ENCODE measurements around the gene KRTAP19-7. TPM values are rescaled to one million over a fixed set of nuclear protein-coding genes. Genes with fewer than 3 reads are reported as not detected.

The KRTAP19-7 gene
- total and polyA plus RNA-seq, 2 donors (not counting 3 experiments of a cell fraction or from before 2014, with no cell fraction given), result not detected

DNA sequence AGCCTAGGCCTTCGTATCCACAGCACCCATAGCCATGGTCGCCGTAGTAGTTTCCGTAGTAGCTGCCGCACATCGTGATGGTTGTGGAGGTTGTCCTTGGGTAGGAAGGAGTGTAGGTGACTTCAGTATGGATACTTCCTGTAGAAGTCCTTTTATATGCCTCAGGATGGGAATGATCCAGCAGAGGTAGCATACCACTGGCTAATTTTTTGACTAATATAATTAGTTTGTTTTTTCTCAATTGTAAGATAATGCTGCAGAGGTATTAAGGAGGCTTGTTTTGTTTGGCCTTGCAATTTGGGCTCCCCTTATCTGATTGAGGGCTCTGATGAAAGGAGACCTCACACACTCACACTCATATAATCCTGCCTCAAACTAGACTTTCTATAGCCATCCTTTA is 37.7 kb upstream of the KRTAP19-7 start, which contains the start of gene KRTAP6-2:
TSS of gene KRTAP6-2 (minus strand) at position 101 of the 400 bp plus-strand sequence. CDS start at position 73, 28 bp downstream.
- Histone ChIP-seq H3K4me2 (ENCODE audit: insufficient read depth, low read length) (no peak within 1 kb of the TSS), H3K27ac (ENCODE audit: insufficient read depth, low read depth, low read length) (no peak within 1 kb of the TSS), H3K9me3 (replicated peaks; ENCODE audit: control insufficient read depth, insufficient read depth, low read length) (peaks cover 8% of the 10 kb centered on the region), H3K4me1 (ENCODE audit: control insufficient read depth, extremely low read depth, insufficient read depth, low read length) (no peaks in the 10 kb centered on the region), H3K9me1 (replicated peaks; ENCODE audit: control insufficient read depth, extremely low read depth, insufficient read depth, low read length) (no peaks in the 10 kb centered on the region), H3K27me3 (ENCODE audit: control insufficient read depth in 2 of 2, insufficient read depth in 2 of 2, low read length in 2 of 2) (no peaks in the 10 kb centered on the region), H3K9ac (replicated peaks; ENCODE audit: extremely low read depth, insufficient read depth, low read length) (no peak within 1 kb of the TSS), H3K36me3 (ENCODE audit: control insufficient read depth in 2 of 2, extremely low read depth in 1 of 2, insufficient read depth in 2 of 2, low read length in 2 of 2) (no peaks in the 10 kb centered on the region), H4K20me1 (replicated peaks; ENCODE audit: control insufficient read depth, extremely low read depth, insufficient read depth, low read length) (no peaks in the 10 kb centered on the region), H3K79me2 (ENCODE audit: control insufficient read depth, insufficient read depth, low read length) (no peaks in the 10 kb centered on the region), H2AFZ (ENCODE audit: low read depth, low read length) (no peak within 1 kb of the TSS), H3K4me3 (replicated peaks in 1 of 3; ENCODE audit: insufficient read depth in 1 of 3, low read depth in 1 of 3, low read length in 3 of 3) (no peak within 1 kb of the TSS)
- dilution Hi-C loops (cut with MboI; ENCODE audit: extremely low pct_ligation_motif_present, low sequenced_read_pairs) (no loop called here), intact Hi-C loops (cut with micrococcal nuclease) (no loop called here)
- no peak for FAIRE-seq
- TF ChIP-seq POLR2A (IDR thresholded peaks at IDR 0.05; ENCODE audit: low read depth, low read length), result no peak
- no peak for TF ChIP-seq FOS (IDR thresholded peaks at IDR 0.05; ENCODE audit: borderline replicate concordance, insufficient read depth, low read length)
- no peak for TF ChIP-seq POLR2AphosphoS5 (IDR thresholded peaks at IDR 0.05; ENCODE audit: insufficient read depth, low read depth, low read length)
- TF ChIP-seq JUN (IDR thresholded peaks at IDR 0.05; ENCODE audit: borderline replicate concordance, insufficient read depth, insufficient read length, low read depth), result no peak
- TF ChIP-seq CTCF (IDR thresholded peaks at IDR 0.05; ENCODE audit: extremely low read depth in 1 of 2, insufficient read depth in 1 of 2, low read depth in 1 of 2, low read length in 2 of 2), result no peak
- no peak for TF ChIP-seq MYC (IDR thresholded peaks at IDR 0.05; ENCODE audit: low read depth, low read length)
- TF ChIP-seq MAX (IDR thresholded peaks at IDR 0.05; ENCODE audit: insufficient read depth, insufficient read length), result no peak
- no peak for TF ChIP-seq GATA2 (IDR thresholded peaks at IDR 0.05; ENCODE audit: insufficient read depth, insufficient read length, low read depth, low read length)
- no peak for TF ChIP-seq EZH2 (IDR thresholded peaks at IDR 0.05; ENCODE audit: borderline replicate concordance, low read depth, low read length, severe bottlenecking)
- ChIA-PET CTCF (no interaction called here), POLR2A (no interaction called here)
- DNase-seq (ENCODE audit: low read depth, low spot score), result no peak
- no TSS peak for BruUV-seq (replicated peaks)
